Fibroblast of pulmonary artery (primary cell): ENCODE results near the gene PTPRU.

Experiments used
- DNase-seq: peaks from one replicate; pipeline ENCODE4 v3.0.0-alpha.2; 2010; ENCODE audit warnings: low read depth
- H3K4me3 ChIP-seq: replicated peaks from 2 replicates; pipeline ENCODE4 v1.5.1; 2011; ENCODE audit warnings: low read depth, mild to moderate bottlenecking, control low read depth, low read length, moderate library complexity
- CTCF ChIP-seq: IDR thresholded peaks from 2 replicates; pipeline ENCODE4 v1.5.1; 2011; ENCODE audit warnings: mild to moderate bottlenecking, control low read depth, low read length, inconsistent platforms; ENCODE audit errors: missing control alignments

The PTPRU gene

GRCh38 chr1:29254346-29254745 is 18.0 kb downstream of the PTPRU start:
- no peak overlapping the region for H3K4me3 ChIP-seq
- no peak for DNase-seq

GRCh38 chr1:29255134-29255666 is 18.9 kb downstream of the PTPRU start:
- no peak for DNase-seq
- no peak for TF ChIP-seq CTCF
- H3K4me3 ChIP-seq: no peak overlapping the region

More at GRCh38 chr1:29254346-29254745, 18.0 kb downstream of the PTPRU start:
- TF ChIP-seq CTCF: no peak

GRCh38 chr1:29256394-29256793 is 20.1 kb downstream of the PTPRU start:
- H3K4me3 ChIP-seq: no peak overlapping the region
- no peak for DNase-seq
- TF ChIP-seq CTCF: no peak

GRCh38 chr1:29256979-29257804 is 20.9 kb downstream of the PTPRU start:
- DNase-seq: peak; percentile 53
- H3K4me3 ChIP-seq: no peak overlapping the region
- no peak for TF ChIP-seq CTCF

GRCh38 chr1:29258189-29258975 is 22.1 kb downstream of the PTPRU start:
- no peak overlapping the region for H3K4me3 ChIP-seq
- no peak for DNase-seq
- TF ChIP-seq CTCF: no peak

GRCh38 chr1:29258976-29259801 is 22.9 kb downstream of the PTPRU start:
- peak overlapping the region; percentile 48 for H3K4me3 ChIP-seq
- TF ChIP-seq CTCF: no peak
- no peak for DNase-seq
